Naive thymus-derived CD8-positive, alpha-beta T cell (primary cell): ENCODE data around the gene PTPRT. TPM values are rescaled to one million over a fixed set of nuclear protein-coding genes. Genes with fewer than 3 reads are reported as not detected.

Source experiments
- ATAC-seq, 2 donors: fragments of 150-1000 bp; cut with Tn5 transposase in 1 of 2; sonication (Bioruptor Pico), chemical (Tn5 transposase) in 1 of 2; 1 replicate in 1 of 2; 2 replicates in 1 of 2; pipeline ENCODE4 v1.10.0; 2021; ENCODE audit warnings: mild to moderate bottlenecking in 2 of 2, moderate library complexity in 2 of 2
- POLR2A ChIA-PET: fragments of 350-600 bp; sonication (Branson Sonifier 250); formaldehyde crosslinking; loops from one replicate; lab custom pipeline; 2021; ENCODE audit warnings: antibody characterized with exemption; lab: Charles Lee
- DNase-seq, 10 donors: peaks; one replicate each; pipeline versions ENCODE4 v3.0.0 to v3.0.0-alpha.2; 2020 to 2022
- H3K27ac Mint-ChIP-seq, 10 donors: one replicate each; pipeline ENCODE4 v1.8.0; 2020 to 2022; ENCODE audit warnings: mild to moderate bottlenecking in 10 of 10, mixed read lengths in 10 of 10, moderate library complexity in 4 of 10, inconsistent platforms in 1 of 10
- H3K27me3 Mint-ChIP-seq, 5 donors: one replicate each; pipeline ENCODE4 v1.8.0; 2021 to 2022; ENCODE audit warnings: mixed read lengths in 5 of 5
- H3K36me3 Mint-ChIP-seq, 3 donors: one replicate each; pipeline ENCODE4 v1.8.0; 2020 to 2022; ENCODE audit warnings: mixed read lengths in 3 of 3, mild to moderate bottlenecking in 2 of 3, inconsistent platforms in 1 of 3
- H3K4me1 Mint-ChIP-seq, 4 donors: one replicate each; pipeline ENCODE4 v1.8.0; 2021 to 2022; ENCODE audit warnings: mixed read lengths in 4 of 4
- H3K4me3 Mint-ChIP-seq, 10 donors: one replicate each; pipeline ENCODE4 v1.8.0; 2020 to 2022; ENCODE audit warnings: mild to moderate bottlenecking in 10 of 10, mixed read lengths in 10 of 10, moderate library complexity in 6 of 10, inconsistent platforms in 1 of 10
- H3K9me3 Mint-ChIP-seq, 9 donors: one replicate each; pipeline ENCODE4 v1.8.0; 2020 to 2022; ENCODE audit warnings: mixed read lengths in 9 of 9, mild to moderate bottlenecking in 3 of 9, inconsistent platforms in 1 of 9, moderate library complexity in 1 of 9
- polyA plus RNA-seq, 3 donors: library from polyadenylated mRNA; unstranded; fragments of 300-500 nt; fragmentation: Illumina TruSeq; gene quantifications; one replicate each; pipeline ENCODE4 v1.2.3, GENCODE V29; 2021
- total RNA-seq, 8 experiments: library from RNA in 2 of 8; stranded (reverse) in 2 of 8; gene quantifications; one replicate each; pipeline ENCODE4 v1.2.3 and lab custom pipeline; 2021 to 2026

PTPRT gene
- total and polyA plus RNA-seq, 5 experiments from 2014 or later: not detected

- POLR2A ChIA-PET: no interaction called here
- Mint-ChIP-seq H3K27ac (no peak overlapping the region), H3K4me1 (no peaks in the 10 kb centered on the region), H3K4me3 (no peak overlapping the region), H3K36me3 (no peaks in the 10 kb centered on the region), H3K27me3 (peaks cover 0 to 9% (median 3%) of the 10 kb centered on the region in 5 donors), H3K9me3 (peaks cover 0 to 6% (median 0%) of the 10 kb centered on the region in 9 donors)
- DNase-seq (no peak), ATAC-seq (no peak)
Measured at GRCh38 chr20:43032459-43032858, 157.2 kb downstream of the PTPRT start.

- ATAC-seq (no peak), DNase-seq (no peak)
- H3K27me3 Mint-ChIP-seq: peaks cover 0 to 6% (median 1%) of the 10 kb centered on the region in 5 donors
- no peak overlapping the region for H3K4me3 Mint-ChIP-seq
- POLR2A ChIA-PET: no interaction called here
- no peak overlapping the region for H3K27ac Mint-ChIP-seq
- H3K4me1 Mint-ChIP-seq: no peaks in the 10 kb centered on the region
- H3K9me3 Mint-ChIP-seq: peaks cover 0 to 6% (median 0%) of the 10 kb centered on the region in 9 donors
- H3K36me3 Mint-ChIP-seq: no peaks in the 10 kb centered on the region
Measured at GRCh38 chr20:43029176-43029575, 160.5 kb downstream of the PTPRT start.

- H3K27ac Mint-ChIP-seq: no peak overlapping the region
- H3K9me3 Mint-ChIP-seq: peaks cover 0 to 6% (median 0%) of the 10 kb centered on the region in 9 donors
- POLR2A ChIA-PET: no interaction called here
- DNase-seq (no peak), ATAC-seq (no peak)
- peaks cover 0 to 9% (median 3%) of the 10 kb centered on the region in 5 donors for H3K27me3 Mint-ChIP-seq
- no peaks in the 10 kb centered on the region for H3K36me3 Mint-ChIP-seq
- no peaks in the 10 kb centered on the region for H3K4me1 Mint-ChIP-seq
- H3K4me3 Mint-ChIP-seq: no peak overlapping the region
Measured at GRCh38 chr20:43028470-43028869, 161.2 kb downstream of the PTPRT start.

- Mint-ChIP-seq H3K27me3 (peaks cover 0 to 4% (median 0%) of the 10 kb centered on the region in 5 donors), H3K9me3 (peaks cover 0 to 2% (median 0%) of the 10 kb centered on the region in 9 donors)
- no peak for ATAC-seq
Measured at GRCh38 chr20:43023836-43024235, 165.9 kb downstream of the PTPRT start.

GRCh38 chr20:43022568-43022967 is 167.1 kb downstream of the PTPRT start:
- peaks cover 0 to 12% (median 4%) of the 10 kb centered on the region in 5 donors for H3K27me3 Mint-ChIP-seq
- POLR2A ChIA-PET: no interaction called here
- no peak overlapping the region for H3K4me3 Mint-ChIP-seq
- H3K27ac Mint-ChIP-seq: no peak overlapping the region
- no peak for DNase-seq
- H3K4me1 Mint-ChIP-seq: no peaks in the 10 kb centered on the region
- no peak for ATAC-seq
- peaks cover 0 to 2% (median 0%) of the 10 kb centered on the region in 9 donors for H3K9me3 Mint-ChIP-seq
- no peaks in the 10 kb centered on the region for H3K36me3 Mint-ChIP-seq

More at GRCh38 chr20:43023836-43024235, 165.9 kb downstream of the PTPRT start:
- Mint-ChIP-seq H3K27ac (no peak overlapping the region), H3K4me3 (no peak overlapping the region), H3K36me3 (no peaks in the 10 kb centered on the region), H3K4me1 (no peaks in the 10 kb centered on the region)
- POLR2A ChIA-PET: no interaction called here
- DNase-seq: no peak

- no peaks in the 10 kb centered on the region for H3K36me3 Mint-ChIP-seq
- peaks cover 0 to 16% (median 4%) of the 10 kb centered on the region in 5 donors for H3K27me3 Mint-ChIP-seq
- peaks cover 0 to 2% (median 0%) of the 10 kb centered on the region in 9 donors for H3K9me3 Mint-ChIP-seq
- POLR2A ChIA-PET: no interaction called here
- H3K4me1 Mint-ChIP-seq: no peaks in the 10 kb centered on the region
- no peak overlapping the region for H3K4me3 Mint-ChIP-seq
- H3K27ac Mint-ChIP-seq: no peak overlapping the region
- DNase-seq: no peak
- no peak for ATAC-seq
Measured at GRCh38 chr20:43022081-43022480, 167.6 kb downstream of the PTPRT start.

- ATAC-seq (no peak), DNase-seq (no peak)
- Mint-ChIP-seq H3K27me3 (peaks cover 0 to 32% (median 7%) of the 10 kb centered on the region in 5 donors), H3K9me3 (peaks cover 0 to 2% (median 0%) of the 10 kb centered on the region in 9 donors), H3K27ac (no peak overlapping the region), H3K4me1 (no peaks in the 10 kb centered on the region), H3K4me3 (no peak overlapping the region), H3K36me3 (no peaks in the 10 kb centered on the region)
- POLR2A ChIA-PET: no interaction called here
Measured at GRCh38 chr20:43017241-43018030, 172.3 kb downstream of the PTPRT start.

GRCh38 chr20:43016257-43016656 is 173.4 kb downstream of the PTPRT start:
- POLR2A ChIA-PET: no interaction called here
- Mint-ChIP-seq H3K27ac (no peak overlapping the region), H3K9me3 (peaks cover 0 to 2% (median 0%) of the 10 kb centered on the region in 9 donors), H3K27me3 (peaks cover 0 to 32% (median 7%) of the 10 kb centered on the region in 5 donors), H3K4me1 (no peaks in the 10 kb centered on the region), H3K4me3 (no peak overlapping the region), H3K36me3 (no peaks in the 10 kb centered on the region)
- ATAC-seq (no peak), DNase-seq (no peak)

- POLR2A ChIA-PET: no interaction called here
- Mint-ChIP-seq H3K27ac (no peak overlapping the region), H3K27me3 (peaks cover 0 to 32% (median 7%) of the 10 kb centered on the region in 5 donors), H3K36me3 (no peaks in the 10 kb centered on the region), H3K4me1 (no peaks in the 10 kb centered on the region), H3K4me3 (no peak overlapping the region), H3K9me3 (peaks cover 0 to 2% (median 0%) of the 10 kb centered on the region in 9 donors)
- DNase-seq (no peak), ATAC-seq (no peak)
Measured at GRCh38 chr20:43015566-43015965, 174.1 kb downstream of the PTPRT start.

- H3K27me3 Mint-ChIP-seq: peaks cover 0 to 32% (median 7%) of the 10 kb centered on the region in 5 donors
- H3K4me1 Mint-ChIP-seq: peaks cover 0 to 2% (median 0%) of the 10 kb centered on the region in 4 donors
- POLR2A ChIA-PET: no interaction called here
- DNase-seq (no peak), ATAC-seq (no peak)
- H3K27ac Mint-ChIP-seq: no peak overlapping the region
- no peak overlapping the region for H3K4me3 Mint-ChIP-seq
- peaks cover 0 to 15% (median 2%) of the 10 kb centered on the region in 9 donors for H3K9me3 Mint-ChIP-seq
- no peaks in the 10 kb centered on the region for H3K36me3 Mint-ChIP-seq
Measured at GRCh38 chr20:43014206-43014605, 175.5 kb downstream of the PTPRT start.

GRCh38 chr20:43011491-43011890 is 178.2 kb downstream of the PTPRT start:
- POLR2A ChIA-PET: no interaction called here
- Mint-ChIP-seq H3K4me1 (peaks cover 0 to 2% (median 0%) of the 10 kb centered on the region in 4 donors), H3K9me3 (peaks cover 0 to 16% (median 2%) of the 10 kb centered on the region in 9 donors), H3K4me3 (no peak overlapping the region), H3K36me3 (no peaks in the 10 kb centered on the region), H3K27ac (no peak overlapping the region), H3K27me3 (peaks cover 0 to 11% (median 3%) of the 10 kb centered on the region in 5 donors)
- ATAC-seq (no peak), DNase-seq (no peak)

GRCh38 chr20:43009532-43009931 is 180.2 kb downstream of the PTPRT start:
- H3K4me1 Mint-ChIP-seq: peaks cover 0 to 2% (median 0%) of the 10 kb centered on the region in 4 donors
- POLR2A ChIA-PET: no interaction called here
- no peak for DNase-seq
- no peak overlapping the region for H3K4me3 Mint-ChIP-seq
- no peaks in the 10 kb centered on the region for H3K36me3 Mint-ChIP-seq
- H3K27me3 Mint-ChIP-seq: peaks cover 0 to 11% (median 0%) of the 10 kb centered on the region in 5 donors
- H3K9me3 Mint-ChIP-seq: peaks cover 0 to 16% (median 2%) of the 10 kb centered on the region in 9 donors
- no peak overlapping the region for H3K27ac Mint-ChIP-seq
- ATAC-seq: no peak

- Mint-ChIP-seq H3K36me3 (no peaks in the 10 kb centered on the region), H3K9me3 (peaks cover 0 to 16% (median 2%) of the 10 kb centered on the region in 9 donors), H3K4me1 (peaks cover 0 to 2% (median 0%) of the 10 kb centered on the region in 4 donors), H3K27me3 (peaks cover 0 to 8% (median 1%) of the 10 kb centered on the region in 5 donors), H3K4me3 (no peak overlapping the region), H3K27ac (no peak overlapping the region)
- DNase-seq (no peak), ATAC-seq (no peak)
- POLR2A ChIA-PET: no interaction called here
Measured at GRCh38 chr20:43007525-43007924, 182.2 kb downstream of the PTPRT start.
